ENCODE results near the gene KCNMA1.

Gene KCNMA1

DNA sequence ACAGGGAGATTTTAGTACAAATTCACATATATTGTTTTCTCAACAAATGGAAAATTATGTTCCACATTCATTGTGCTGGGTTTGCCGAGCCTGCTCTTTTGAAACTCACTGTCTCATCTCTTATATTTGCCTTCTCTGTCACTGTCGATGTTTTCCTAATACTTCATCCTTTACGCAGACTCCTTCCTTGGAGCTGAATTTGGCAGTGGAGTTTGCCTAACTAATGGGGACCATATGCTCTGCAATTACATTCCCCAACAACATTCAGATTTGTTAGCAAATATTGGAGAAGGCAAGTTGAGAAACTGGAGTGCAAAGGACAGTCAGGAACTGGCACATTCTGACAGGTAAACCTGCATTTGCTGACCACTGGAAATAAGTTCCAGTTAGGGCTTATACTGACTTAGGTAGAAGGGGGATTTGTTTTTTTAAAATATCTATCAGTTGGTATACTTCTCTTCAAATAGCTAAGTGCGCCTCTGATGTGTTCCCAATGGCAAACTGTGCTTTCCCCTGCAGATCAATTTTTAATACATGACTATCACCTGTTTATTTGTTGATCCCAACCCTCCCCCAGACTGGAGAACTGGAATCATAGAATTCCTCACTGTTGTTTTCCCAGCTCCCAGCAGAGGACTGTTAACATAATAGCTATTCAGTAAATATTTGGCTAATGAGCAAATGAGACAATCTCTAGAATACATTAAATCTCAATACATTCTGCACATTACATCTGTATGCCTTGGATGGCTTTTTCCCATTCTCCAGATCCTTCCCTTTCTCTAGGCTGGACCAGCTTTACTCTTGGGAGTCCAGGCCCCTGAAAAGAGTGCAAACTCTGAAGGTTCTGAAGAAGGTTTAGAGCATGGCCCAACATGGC is 769.3 kb downstream of the KCNMA1 start:
- peak; percentile 54 to 57 for DNase-seq (ENCODE audit: low read depth in 2 of 2)

GRCh38 chr10:76866841-76867586 is 770.6 kb downstream of the KCNMA1 start:
- DNase-seq (ENCODE audit: low read depth in 2 of 2), result no peak

GRCh38 chr10:76864922-76865321 is 772.7 kb downstream of the KCNMA1 start:
- DNase-seq (ENCODE audit: low read depth in 2 of 2), result no peak

- no peak for DNase-seq (ENCODE audit: low read depth in 2 of 2)
Measured at GRCh38 chr10:76858721-76859120, 778.9 kb downstream of the KCNMA1 start.

DNA sequence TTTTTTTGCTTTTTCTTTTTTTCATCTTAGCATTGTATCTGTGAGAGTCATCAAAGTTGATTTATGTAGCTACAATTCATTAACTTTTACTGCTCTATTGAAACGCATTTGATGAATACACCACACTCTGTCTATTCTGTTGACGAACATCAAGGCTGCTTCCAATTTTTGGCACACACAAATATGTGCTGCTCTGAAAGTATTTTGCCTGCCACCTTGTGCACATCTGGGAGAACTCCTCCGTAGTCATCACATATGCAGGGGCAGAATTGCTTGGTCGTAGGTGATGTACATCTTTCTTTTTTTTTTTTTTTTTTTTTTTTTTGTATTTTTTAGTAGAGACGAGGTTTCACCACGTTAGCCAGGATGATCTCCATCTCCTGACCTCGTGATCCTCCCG is 796.8 kb downstream of the KCNMA1 start:
- no peak for DNase-seq (ENCODE audit: low read depth in 2 of 2)

DNA sequence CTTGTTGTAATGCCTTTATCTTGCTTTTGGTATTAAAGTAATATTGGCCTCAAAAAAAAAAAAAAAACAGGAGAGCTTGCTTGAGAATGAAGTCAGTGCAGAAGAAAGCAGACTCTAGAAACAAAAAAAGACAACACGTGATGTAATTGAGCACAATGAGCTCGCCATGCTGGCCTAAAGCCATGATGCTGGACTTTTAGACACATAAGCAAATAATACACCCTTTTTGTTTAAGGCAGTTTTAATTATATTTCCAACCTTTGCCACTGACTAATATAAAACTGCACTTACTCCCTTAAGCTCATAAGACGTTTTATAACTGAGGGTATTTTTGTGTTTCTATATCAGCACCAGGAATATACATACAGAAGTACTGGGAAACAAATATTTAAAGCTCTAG is 798.3 kb downstream of the KCNMA1 start:
- DNase-seq (ENCODE audit: low read depth in 2 of 2), result no peak

DNA sequence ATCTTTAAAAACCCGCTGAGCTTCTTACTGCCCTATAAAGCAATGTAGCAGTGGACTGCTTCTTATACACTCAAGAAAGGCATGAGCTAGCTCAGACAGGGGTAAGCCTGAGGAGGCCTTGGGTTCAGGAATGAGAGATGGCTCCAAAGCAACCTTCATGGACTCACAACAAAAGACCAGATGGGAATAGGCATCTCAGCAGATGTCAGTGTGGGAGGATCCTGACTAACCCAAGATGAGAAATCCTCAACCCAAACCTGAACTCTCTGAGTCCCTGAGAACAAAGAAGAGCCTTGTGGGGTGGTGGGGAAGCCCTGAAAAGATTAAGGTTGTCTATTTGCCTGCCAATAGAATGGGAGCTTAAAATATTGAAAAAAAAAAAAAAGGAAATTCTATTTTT is 807.4 kb downstream of the KCNMA1 start:
- DNase-seq (ENCODE audit: low read depth in 2 of 2), result no peak

- DNase-seq (ENCODE audit: low read depth in 2 of 2), result no peak
Measured at GRCh38 chr10:76829724-76830123, 807.9 kb downstream of the KCNMA1 start.

Data from fibroblast of skin of left quadriceps (primary cell).